IMR-90 (cell line): ENCODE data around the gene NUTM1. TPM values are rescaled to one million over a fixed set of nuclear protein-coding genes. Genes with fewer than 3 reads are reported as not detected.

Experiments
- ATAC-seq: fragments of 200-7000 bp; cut with Tn5 transposase; 2 replicates; pipeline ENCODE4 v1.9.1; 2020; ENCODE audit warnings: low read depth, mild to moderate bottlenecking, moderate library complexity
- BruUV-seq: library from RNA; stranded (reverse); fragments of 400-500 nt; replicated peaks from 2 replicates; lab custom pipeline; 2021; lab: Mats Ljungman, UMichigan
- CTCF ChIA-PET: fragments of 300-600 bp; formaldehyde crosslinking; extraction: SDS; loops from one replicate; lab custom pipeline; 2021; ENCODE audit warnings: antibody characterized with exemption; lab: Yijun Ruan, JAX
- POLR2A ChIA-PET: fragments of 300-600 bp; sonication (Branson Sonifier 250); formaldehyde crosslinking; loops from one replicate; lab custom pipeline; 2022; ENCODE audit warnings: antibody characterized with exemption; ENCODE audit not compliant: unreplicated experiment; lab: Charles Lee
- DNase-seq: peaks from one replicate; pipeline ENCODE4 v3.0.0; 2013
- H2AFZ ChIP-seq: replicated peaks from 2 replicates; pipeline ENCODE3; 2013; ENCODE audit warnings: low read length, mild to moderate bottlenecking; ENCODE audit not compliant: poor library complexity
- H2AK5ac ChIP-seq: 2 replicates; pipeline ENCODE4 v1.6.1; 2013; ENCODE audit warnings: low read depth, low read length, inconsistent platforms
- H2AK9ac ChIP-seq: replicated peaks from 2 replicates; pipeline ENCODE3; 2013; ENCODE audit warnings: mild to moderate bottlenecking, low read depth, low read length, moderate library complexity; ENCODE audit not compliant: poor library complexity
- H2BK120ac ChIP-seq: 2 replicates; pipeline ENCODE4 v1.6.1; 2013; ENCODE audit warnings: low read depth, low read length, inconsistent platforms
- H2BK15ac ChIP-seq: 3 replicates; pipeline ENCODE4 v1.6.1; 2013; ENCODE audit warnings: low read depth, low read length, inconsistent platforms
- H2BK20ac ChIP-seq: 2 replicates; pipeline ENCODE4 v1.6.1; 2013; ENCODE audit warnings: low read depth, mild to moderate bottlenecking, inconsistent platforms, low read length, moderate library complexity
- H2BK5ac ChIP-seq: 2 replicates; pipeline ENCODE4 v1.6.1; 2013; ENCODE audit warnings: mild to moderate bottlenecking, low read depth, low read length, inconsistent platforms; ENCODE audit not compliant: poor library complexity, severe bottlenecking
- H3K14ac ChIP-seq: replicated peaks from 2 replicates; pipeline ENCODE4 v1.6.1; 2013; ENCODE audit warnings: low read depth, low read length, inconsistent platforms
- H3K18ac ChIP-seq: 2 replicates; pipeline ENCODE4 v1.6.1; 2013; ENCODE audit warnings: low read depth, low read length, control low read depth
- H3K23ac ChIP-seq: 2 replicates; pipeline ENCODE4 v1.6.1; 2013; ENCODE audit warnings: low read depth, low read length, inconsistent platforms
- H3K27ac ChIP-seq: 2 replicates; pipeline ENCODE4 v1.5.1; 2013; ENCODE audit warnings: mild to moderate bottlenecking, control low read depth, low read length; ENCODE audit not compliant: insufficient read depth
- H3K27me3 ChIP-seq: 2 replicates; pipeline ENCODE4 v1.6.1; 2013; ENCODE audit warnings: low read length; ENCODE audit not compliant: control insufficient read depth, insufficient read depth
- H3K36me3 ChIP-seq: 2 replicates; pipeline ENCODE4 v1.6.1; 2013; ENCODE audit warnings: low read length, mixed read lengths; ENCODE audit not compliant: control insufficient read depth, insufficient read depth
- H3K4ac ChIP-seq: 2 replicates; pipeline ENCODE4 v1.6.1; 2013; ENCODE audit warnings: low read depth, low read length, inconsistent platforms
- H3K4me1 ChIP-seq: 2 replicates; pipeline ENCODE4 v1.6.1; 2013; ENCODE audit warnings: low read length, mixed read lengths; ENCODE audit not compliant: control insufficient read depth, insufficient read depth
- H3K4me2 ChIP-seq: 2 replicates; pipeline ENCODE4 v1.6.1; 2013; ENCODE audit warnings: low read depth, mild to moderate bottlenecking, control low read depth, low read length, moderate library complexity
- H3K4me3 ChIP-seq: 2 replicates; pipeline ENCODE4 v1.5.1; 2013; ENCODE audit warnings: low read depth, mild to moderate bottlenecking, control low read depth, low read length, moderate library complexity; ENCODE audit not compliant: insufficient read depth
- H3K56ac ChIP-seq: 2 replicates; pipeline ENCODE4 v1.6.1; 2013; ENCODE audit warnings: low read length, inconsistent platforms; ENCODE audit not compliant: insufficient read depth; ENCODE audit errors: extremely low read depth
- H3K79me1 ChIP-seq, 2 experiments: 2 replicates each; pipeline ENCODE4 v1.6.1; 2013; ENCODE audit warnings: low read length in 2 of 2, inconsistent platforms in 1 of 2, low read depth in 1 of 2
- H3K9ac ChIP-seq: 2 replicates; pipeline ENCODE4 v1.6.1; 2013; ENCODE audit warnings: low read depth, low read length, control low read depth
- H3K9me1 ChIP-seq: 2 replicates; pipeline ENCODE4 v1.6.1; 2013; ENCODE audit warnings: low read length, inconsistent platforms; ENCODE audit not compliant: insufficient read depth
- H3K9me3 ChIP-seq: 2 replicates; pipeline ENCODE4 v1.6.1; 2013; ENCODE audit warnings: low read length; ENCODE audit not compliant: control insufficient read depth, insufficient read depth
- H4K20me1 ChIP-seq: 2 replicates; pipeline ENCODE4 v1.6.1; 2013; ENCODE audit warnings: low read length, inconsistent platforms; ENCODE audit not compliant: insufficient read depth
- H4K5ac ChIP-seq: 2 replicates; pipeline ENCODE4 v1.6.1; 2013; ENCODE audit warnings: mild to moderate bottlenecking, low read depth, low read length, control low read depth
- H4K8ac ChIP-seq, 2 experiments: 2 replicates each; pipeline ENCODE4 v1.6.1; 2013; ENCODE audit warnings: low read depth in 2 of 2, low read length in 2 of 2, control low read depth in 1 of 2, inconsistent platforms in 1 of 2
- H4K91ac ChIP-seq: 2 replicates; pipeline ENCODE4 v1.6.1; 2013; ENCODE audit warnings: low read depth, low read length, inconsistent platforms; ENCODE audit not compliant: insufficient read depth
- FOS ChIP-seq: fragments of 150-350 bp; IDR thresholded peaks from 2 replicates; pipeline ENCODE4 v1.6.1; 2016; ENCODE audit warnings: low read depth, low read length
- WGBS, 2 experiments: methylation state at CpG; one replicate each; pipeline versions ENCODE4 v1.1.5 to v1.1.7; 2013; ENCODE audit warnings: missing lambda C conversion rate in 2 of 2; ENCODE audit not compliant: insufficient read length in 1 of 2; ENCODE audit errors: extremely low coverage in 2 of 2; 5-methylcytosine and 5-hydroxymethylcytosine counted together
- dilution Hi-C: fragments of 300-500 bp; cut with HindIII; formaldehyde crosslinking; loops from one replicate; pipeline ENCODE4 v1.14.3; 2018; ENCODE audit warnings: low sequenced_read_pairs; ENCODE audit not compliant: unreplicated experiment
- in situ Hi-C: fragments of 300-500 bp; cut with MboI; formaldehyde crosslinking; loops from 3 replicates; pipeline ENCODE4 v1.14.3; 2019; ENCODE audit warnings: low sequenced_read_pairs, inconsistent platforms, mixed read lengths
- intact Hi-C: fragments of 100-400 bp; cut with micrococcal nuclease; formaldehyde crosslinking; loops from 2 replicates; pipeline ENCODE4 v1.10.0; 2022
- polyA plus RNA-seq, 3 experiments: library from polyadenylated mRNA; depleted of rRNA; stranded (reverse); fragments of >200 nt; gene quantifications; 2 replicates each; pipeline ENCODE4 v1.2.3, GENCODE V29; 2012; ENCODE audit warnings: low replicate concordance in 1 of 3
- total RNA-seq: library from RNA; depleted of rRNA; stranded (reverse); fragments of >200 nt; gene quantifications from 2 replicates; pipeline ENCODE4 v1.2.3, GENCODE V29; 2012

Gene NUTM1
- total and polyA plus RNA-seq, 2 of the 4 experiments (the other 2 are of a cell fraction) = not detected

- in situ Hi-C loops = loop anchor here (10.0 kb wide), 1 partner anchor 256 kb away; the partner anchor contains the start of genes EMC7 and PGBD4
- WGBS, 2 experiments = 60% methylated on average over 1 of the region's 7 CpGs; no CpG with 5 or more reads in 1 of the 2 experiments
- no peak for DNase-seq
- CTCF ChIA-PET = no interaction called here
- Histone ChIP-seq H3K27ac (no peak overlapping the region), H3K4ac (no peak overlapping the region), H3K9me1 (peaks cover 10% of the 10 kb centered on the region), H3K27me3 (no peaks in the 10 kb centered on the region), H3K18ac (no peak overlapping the region), H3K4me2 (no peak overlapping the region), H3K4me1 (0 out of 2 replicates have a peak, but pooled peaks cover 3% of the 10 kb centered on the region), H3K23ac (no peak overlapping the region), H2BK5ac (no peak overlapping the region), H4K5ac (no peak overlapping the region), H2BK20ac (no peak overlapping the region), H2AK5ac (no peak overlapping the region), H3K79me1 (peaks cover 18 to 23% of the 10 kb centered on the region in 2 experiments), H3K14ac (no peak overlapping the region), H3K9ac (no peak overlapping the region), H2AFZ (no peak overlapping the region), H4K20me1 (peaks cover 8% of the 10 kb centered on the region; the same call in 1 of the 2 replicates), H2BK120ac (no peak overlapping the region), H3K36me3 (peaks cover 35% of the 10 kb centered on the region), H4K8ac (no peak overlapping the region), H4K91ac (no peak overlapping the region), H3K56ac (no peak overlapping the region), H2AK9ac (no peak overlapping the region), H3K4me3 (no peak overlapping the region), H3K9me3 (no peaks in the 10 kb centered on the region), H2BK15ac (no peak overlapping the region)
- dilution Hi-C loops = no loop called here
- intact Hi-C loops = loop anchor here (10.0 kb wide), 1 partner anchor 296 kb away; no protein-coding TSS in a partner anchor
- ATAC-seq = no peak
- no TSS peak for BruUV-seq
- POLR2A ChIA-PET = interaction anchor here (0.7 kb wide), 1 partner anchor 15 kb away, joined by 3 read pairs; no protein-coding TSS in a partner anchor
- no peak for TF ChIP-seq FOS
These were observed 18.2 kb downstream of the NUTM1 start for GRCh38 chr15:34361278-34361677.
